OCI-LY7 (cell line): ENCODE data around the gene SND1. TPM values are rescaled to one million over a fixed set of nuclear protein-coding genes. Genes with fewer than 3 reads are reported as not detected.

ENCODE experiments used
- BruUV-seq: library from RNA; stranded (reverse); fragments of 400-500 nt; replicated peaks from 2 replicates; lab custom pipeline; 2021; lab: Mats Ljungman, UMichigan
- CTCF ChIA-PET: fragments of 300-600 bp; sonication (Branson Sonifier 250); formaldehyde crosslinking; loops from one replicate; lab custom pipeline; 2022; ENCODE audit warnings: antibody characterized with exemption; ENCODE audit not compliant: unreplicated experiment; lab: Charles Lee
- POLR2A ChIA-PET: fragments of 300-600 bp; sonication (Branson Sonifier 250); formaldehyde crosslinking; loops from one replicate; lab custom pipeline; 2022; ENCODE audit warnings: antibody characterized with exemption; lab: Charles Lee
- DNase-seq: peaks from one replicate; pipeline ENCODE4 v3.0.0-alpha.2; 2015; ENCODE audit warnings: low spot score
- H2AFZ ChIP-seq: fragments of 200-600 bp; sonication (generic), shearing (Covaris generic); 2 replicates; pipeline ENCODE4 v1.6.1; 2014; ENCODE audit warnings: mild to moderate bottlenecking, antibody characterized with exemption, low read length, moderate library complexity
- H3K27ac ChIP-seq: fragments of 200-600 bp; sonication (generic); 2 replicates; pipeline ENCODE4 v1.5.1; 2014; ENCODE audit warnings: mixed run types, low read depth, mild to moderate bottlenecking, moderate library complexity, low read length, inconsistent platforms; ENCODE audit not compliant: poor library complexity, severe bottlenecking
- H3K36me3 ChIP-seq: fragments of 200-600 bp; sonication (generic); 2 replicates; pipeline ENCODE4 v1.6.1; 2014; ENCODE audit warnings: mild to moderate bottlenecking, antibody characterized with exemption, low read length, moderate library complexity, mixed read lengths; ENCODE audit not compliant: insufficient read depth
- H3K4me1 ChIP-seq: fragments of 200-600 bp; sonication (generic); 2 replicates; pipeline ENCODE4 v1.5.1; 2014; ENCODE audit warnings: mild to moderate bottlenecking, low read length; ENCODE audit not compliant: insufficient read depth, poor library complexity, severe bottlenecking
- H3K4me2 ChIP-seq: fragments of 200-600 bp; sonication (generic); 2 replicates; pipeline ENCODE4 v1.6.1; 2014; ENCODE audit warnings: mild to moderate bottlenecking, low read length
- H3K4me3 ChIP-seq: fragments of 200-600 bp; sonication (generic); 2 replicates; pipeline ENCODE4 v1.5.1; 2014; ENCODE audit warnings: mild to moderate bottlenecking, low read depth, low read length; ENCODE audit not compliant: poor library complexity, severe bottlenecking
- H3K79me2 ChIP-seq: fragments of 200-600 bp; sonication (generic); 2 replicates; pipeline ENCODE4 v1.6.1; 2016; ENCODE audit warnings: low read depth, mild to moderate bottlenecking, low read length, moderate library complexity, mixed read lengths; ENCODE audit not compliant: insufficient read depth
- H3K9me2 ChIP-seq: fragments of 200-600 bp; sonication (generic); 2 replicates; pipeline ENCODE4 v1.6.1; 2016; ENCODE audit warnings: mild to moderate bottlenecking, low read length, mixed read lengths; ENCODE audit not compliant: insufficient read depth
- H3K9me3 ChIP-seq: fragments of 200-600 bp; sonication (generic); 2 replicates; pipeline ENCODE4 v1.6.1; 2014; ENCODE audit warnings: mild to moderate bottlenecking, mixed run types, low read length, mixed read lengths
- H4K20me1 ChIP-seq: fragments of 200-600 bp; sonication (generic); 2 replicates; pipeline ENCODE4 v1.6.1; 2014; ENCODE audit warnings: mild to moderate bottlenecking, antibody characterized with exemption, low read length, moderate library complexity, mixed read lengths; ENCODE audit not compliant: insufficient read depth
- EZH2phosphoT487 ChIP-seq: fragments of 200-600 bp; sonication (generic); IDR thresholded peaks from 2 replicates; pipeline ENCODE4 v1.6.1; 2018; ENCODE audit warnings: low read depth, borderline replicate concordance, mild to moderate bottlenecking, mixed run types, antibody characterized with exemption, low read length, moderate library complexity, mixed read lengths
- intact Hi-C: fragments of 100-400 bp; cut with micrococcal nuclease; formaldehyde crosslinking; loops from one replicate; pipeline ENCODE4 v1.10.0; 2022; ENCODE audit not compliant: unreplicated experiment
- total RNA-seq, 2 experiments: library from RNA; depleted of rRNA in 1 of 2; stranded (reverse); fragments of >200 nt in 1 of 2; shearing (Covaris generic) in 1 of 2; gene quantifications; 2 replicates each; pipeline ENCODE4 v1.2.3, GENCODE V29; 2014 to 2022
- TF ChIP-seq, protein P1 (sequence below): fragments of 200-600 bp; sonication (generic); conservative IDR thresholded peaks from 2 replicates; pipeline ENCODE4 v1.5.1; 2014; ENCODE audit warnings: mild to moderate bottlenecking, antibody characterized with exemption, low read length, moderate library complexity, mixed read lengths

Gene SND1
- total RNA-seq, 2 experiments from 2014 or later, result 111 to 221 TPM

DNA sequence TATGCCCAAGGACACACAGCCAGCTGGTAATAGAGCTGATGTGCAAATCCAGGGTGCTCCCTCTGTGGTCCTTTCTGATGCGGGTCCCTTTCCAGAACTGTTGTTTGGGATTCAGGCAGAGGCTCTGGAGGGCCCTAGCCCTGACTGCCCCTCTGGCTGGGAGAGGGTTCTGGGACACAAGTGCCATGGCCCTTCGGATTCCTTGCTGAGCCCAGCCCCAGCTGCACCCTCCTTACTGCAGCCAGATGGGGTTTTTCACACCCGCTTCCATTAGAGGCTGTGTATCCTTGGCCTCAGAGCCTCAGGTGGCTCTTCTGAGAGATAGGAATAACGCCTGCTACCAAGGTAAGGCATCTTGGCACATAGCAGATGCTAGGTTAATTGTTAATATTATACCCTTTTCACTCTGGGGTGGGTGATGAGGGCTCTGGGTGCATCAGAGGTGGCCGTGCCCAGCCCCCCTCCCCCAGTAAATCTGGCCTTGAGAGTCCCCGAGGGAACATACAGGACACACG is 469.0 kb downstream of the SND1 start:
- Histone ChIP-seq H4K20me1 (no peaks in the 10 kb centered on the region), H3K9me3 (no peaks in the 10 kb centered on the region), H3K4me2 (no peak overlapping the region), H3K36me3 (no peaks in the 10 kb centered on the region), H3K27ac (no peak overlapping the region), H2AFZ (no peak overlapping the region), H3K4me3 (no peak overlapping the region), H3K79me2 (no peaks in the 10 kb centered on the region), H3K9me2 (no peaks in the 10 kb centered on the region), H3K4me1 (peaks cover 32% of the 10 kb centered on the region)
- ChIA-PET POLR2A (no interaction called here), CTCF (no interaction called here)
- TF ChIP-seq, protein P1, sequence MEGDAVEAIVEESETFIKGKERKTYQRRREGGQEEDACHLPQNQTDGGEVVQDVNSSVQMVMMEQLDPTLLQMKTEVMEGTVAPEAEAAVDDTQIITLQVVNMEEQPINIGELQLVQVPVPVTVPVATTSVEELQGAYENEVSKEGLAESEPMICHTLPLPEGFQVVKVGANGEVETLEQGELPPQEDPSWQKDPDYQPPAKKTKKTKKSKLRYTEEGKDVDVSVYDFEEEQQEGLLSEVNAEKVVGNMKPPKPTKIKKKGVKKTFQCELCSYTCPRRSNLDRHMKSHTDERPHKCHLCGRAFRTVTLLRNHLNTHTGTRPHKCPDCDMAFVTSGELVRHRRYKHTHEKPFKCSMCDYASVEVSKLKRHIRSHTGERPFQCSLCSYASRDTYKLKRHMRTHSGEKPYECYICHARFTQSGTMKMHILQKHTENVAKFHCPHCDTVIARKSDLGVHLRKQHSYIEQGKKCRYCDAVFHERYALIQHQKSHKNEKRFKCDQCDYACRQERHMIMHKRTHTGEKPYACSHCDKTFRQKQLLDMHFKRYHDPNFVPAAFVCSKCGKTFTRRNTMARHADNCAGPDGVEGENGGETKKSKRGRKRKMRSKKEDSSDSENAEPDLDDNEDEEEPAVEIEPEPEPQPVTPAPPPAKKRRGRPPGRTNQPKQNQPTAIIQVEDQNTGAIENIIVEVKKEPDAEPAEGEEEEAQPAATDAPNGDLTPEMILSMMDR, result no peak
- TF ChIP-seq EZH2phosphoT487, result no peak
- BruUV-seq, result no TSS peak
- intact Hi-C loops, result no loop called here
- no peak for DNase-seq

GRCh38 chr7:128121711-128122530 is 469.9 kb downstream of the SND1 start:
- no peak overlapping the region for H2AFZ ChIP-seq
- POLR2A ChIA-PET, result no interaction called here
- no TSS peak for BruUV-seq

DNA sequence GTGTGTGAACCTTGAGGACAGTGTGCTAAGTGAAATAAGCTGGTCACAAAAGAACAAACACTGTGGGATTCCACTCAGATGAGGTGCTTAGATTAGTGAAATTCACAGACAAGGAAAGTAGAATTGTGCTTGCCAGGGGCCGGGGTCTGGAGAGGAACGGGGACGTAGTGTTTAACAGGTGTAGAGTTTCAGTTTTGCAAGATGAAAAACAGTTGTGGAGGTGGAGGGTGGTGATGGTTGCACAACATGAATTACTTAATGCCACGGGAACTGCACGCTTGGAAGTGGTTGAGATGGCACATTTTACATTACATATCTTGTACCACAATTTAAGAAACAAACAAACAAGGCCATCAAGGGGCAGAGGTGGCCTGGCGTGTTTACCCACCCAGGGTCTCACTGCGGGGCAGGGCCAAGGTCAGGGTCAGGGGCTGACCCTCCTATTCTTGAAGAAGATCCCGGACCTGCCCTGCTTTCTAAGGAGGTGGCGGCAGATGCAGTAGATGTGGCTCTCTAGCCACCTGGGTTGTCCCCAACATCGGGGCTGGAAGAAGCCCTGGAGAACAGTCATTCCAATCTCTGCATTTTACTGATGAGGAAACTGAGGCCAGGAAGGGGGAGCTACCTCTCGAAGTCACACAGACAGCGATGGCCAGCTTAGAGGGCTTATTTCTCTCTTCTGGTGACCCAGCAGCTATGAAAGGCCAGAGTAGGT is 470.7 kb downstream of the SND1 start:
- no peak overlapping the region for H3K4me3 ChIP-seq
- no peaks in the 10 kb centered on the region for H3K36me3 ChIP-seq
- no peaks in the 10 kb centered on the region for H3K9me2 ChIP-seq
- ChIA-PET CTCF (interaction anchor here (1.2 kb wide), 1 partner anchor 14 kb away, joined by 3 read pairs; no protein-coding TSS in a partner anchor), POLR2A (no interaction called here)
- H3K9me3 ChIP-seq, result no peaks in the 10 kb centered on the region
- H3K4me1 ChIP-seq, result peaks cover 23% of the 10 kb centered on the region
- no peaks in the 10 kb centered on the region for H3K79me2 ChIP-seq
- TF ChIP-seq, protein P1, result no peak
- TF ChIP-seq EZH2phosphoT487, result no peak
- intact Hi-C loops, result no loop called here
- DNase-seq, result no peak
- H4K20me1 ChIP-seq, result no peaks in the 10 kb centered on the region
- H3K27ac ChIP-seq, result no peak overlapping the region
- no TSS peak for BruUV-seq
- no peak overlapping the region for H2AFZ ChIP-seq
- no peak overlapping the region for H3K4me2 ChIP-seq

More at GRCh38 chr7:128121711-128122530, 469.9 kb downstream of the SND1 start:
- Histone ChIP-seq H3K9me3 (no peaks in the 10 kb centered on the region), H3K4me1 (peaks cover 31% of the 10 kb centered on the region), H4K20me1 (no peaks in the 10 kb centered on the region), H3K9me2 (no peaks in the 10 kb centered on the region), H3K27ac (no peak overlapping the region), H3K79me2 (no peaks in the 10 kb centered on the region), H3K4me2 (no peak overlapping the region), H3K36me3 (no peaks in the 10 kb centered on the region), H3K4me3 (no peak overlapping the region)
- CTCF ChIA-PET, result no interaction called here
- TF ChIP-seq EZH2phosphoT487, result no peak
- intact Hi-C loops, result no loop called here
- DNase-seq, result no peak
